ENCODE measurements around the gene KCNJ9. TPM values are rescaled to one million over a fixed set of nuclear protein-coding genes. Genes with fewer than 3 reads are reported as not detected.

KCNJ9 gene
- total and polyA plus RNA-seq, 2 donors (not counting 1 experiment from before 2014, with no cell fraction given): not detected

- WGBS (ENCODE audit: insufficient coverage): 93% methylated on average over 7 of the region's 8 CpGs
- peaks cover 0 to 15% (median 5%) of the 10 kb centered on the region in 4 experiments for H3K27me3 ChIP-seq (replicated peaks in 1 of 4; ENCODE audit: control extremely low read depth in 1 of 4, control insufficient read depth in 3 of 4, insufficient read depth in 4 of 4, low read length in 3 of 4)
- H3K79me2 ChIP-seq (ENCODE audit: control insufficient read depth, insufficient read depth, low read length): no peaks in the 10 kb centered on the region
- no peak overlapping the region for H3K4me3 Mint-ChIP-seq
- no peak overlapping the region for H3K4me3 ChIP-seq (ENCODE audit: control extremely low read depth in 1 of 5, extremely low read depth in 1 of 5, insufficient read depth in 1 of 5, low read depth in 2 of 5, low read length in 4 of 5)
- no peaks in the 10 kb centered on the region for H3K4me1 Mint-ChIP-seq
- no peak for TF ChIP-seq EZH2 (IDR thresholded peaks at IDR 0.05; ENCODE audit: borderline replicate concordance, insufficient read depth, low read depth, low read length, poor library complexity, severe bottlenecking)
- no peak for TF ChIP-seq CTCF (IDR thresholded peaks at IDR 0.05)
- no peak overlapping the region for H3K27ac Mint-ChIP-seq
- no peak overlapping the region for H3K4me2 ChIP-seq (replicated peaks; ENCODE audit: low read depth, low read length, poor library complexity, severe bottlenecking)
- H3K9me3 ChIP-seq (ENCODE audit: control extremely low read depth in 1 of 3, control insufficient read depth in 2 of 3, insufficient read depth in 1 of 3, low read length in 2 of 3): no peaks in the 10 kb centered on the region
- POLR2A ChIA-PET: no interaction called here
- ATAC-seq (ENCODE audit: low read depth): no peak
- H3K36me3 ChIP-seq (replicated peaks in 1 of 2; ENCODE audit: control extremely low read depth in 1 of 2, control insufficient read depth in 1 of 2, extremely low read depth in 1 of 2, insufficient read depth in 2 of 2, low read length in 1 of 2): no peaks in the 10 kb centered on the region
- no peak for DNase-seq
- no peaks in the 10 kb centered on the region for H4K20me1 ChIP-seq (ENCODE audit: control insufficient read depth, insufficient read depth, low read length, poor library complexity, severe bottlenecking)
- no peak overlapping the region for H3K9ac ChIP-seq (ENCODE audit: low read length)
- H3K27ac ChIP-seq (ENCODE audit: low read length in 2 of 2): no peak overlapping the region
- CTCF ChIA-PET: no interaction called here
- intact Hi-C loops (cut with micrococcal nuclease): no loop called here
- no peaks in the 10 kb centered on the region for H3K4me1 ChIP-seq (ENCODE audit: control insufficient read depth in 2 of 2, insufficient read depth in 2 of 2, low read length in 2 of 2)
- H2AFZ ChIP-seq (ENCODE audit: insufficient read depth, low read depth, low read length, poor library complexity, severe bottlenecking): no peak overlapping the region
- peaks cover 45% of the 10 kb centered on the region for H3K27me3 Mint-ChIP-seq
- no peaks in the 10 kb centered on the region for H3K9me3 Mint-ChIP-seq (ENCODE audit: insufficient read depth)
Observed at GRCh38 chr1:160137216-160137862, 56.0 kb downstream of the KCNJ9 start.

GRCh38 chr1:160139840-160140239 lies 58.5 kb downstream of the KCNJ9 start:
- ATAC-seq (ENCODE audit: low read depth): no peak
- TF ChIP-seq EZH2 (IDR thresholded peaks at IDR 0.05; ENCODE audit: borderline replicate concordance, insufficient read depth, low read depth, low read length, poor library complexity, severe bottlenecking) (no peak), CTCF (IDR thresholded peaks at IDR 0.05) (no peak)
- H3K36me3 ChIP-seq (replicated peaks in 1 of 2; ENCODE audit: control extremely low read depth in 1 of 2, control insufficient read depth in 1 of 2, extremely low read depth in 1 of 2, insufficient read depth in 2 of 2, low read length in 1 of 2): no peaks in the 10 kb centered on the region
- H3K4me1 ChIP-seq (ENCODE audit: control insufficient read depth in 2 of 2, insufficient read depth in 2 of 2, low read length in 2 of 2): no peaks in the 10 kb centered on the region
- no peak for DNase-seq
- no peak overlapping the region for H3K4me3 ChIP-seq (ENCODE audit: control extremely low read depth in 1 of 5, extremely low read depth in 1 of 5, insufficient read depth in 1 of 5, low read depth in 2 of 5, low read length in 4 of 5)
- intact Hi-C loops (cut with micrococcal nuclease): no loop called here
- Mint-ChIP-seq H3K4me1 (no peaks in the 10 kb centered on the region), H3K27me3 (peaks cover 50% of the 10 kb centered on the region), H3K9me3 (ENCODE audit: insufficient read depth) (no peaks in the 10 kb centered on the region), H3K27ac (no peak overlapping the region), H3K4me3 (no peak overlapping the region)
- H3K9me3 ChIP-seq (ENCODE audit: control extremely low read depth in 1 of 3, control insufficient read depth in 2 of 3, insufficient read depth in 1 of 3, low read length in 2 of 3): no peaks in the 10 kb centered on the region
- H4K20me1 ChIP-seq (ENCODE audit: control insufficient read depth, insufficient read depth, low read length, poor library complexity, severe bottlenecking): no peaks in the 10 kb centered on the region
- no peak overlapping the region for H3K27ac ChIP-seq (ENCODE audit: low read length in 2 of 2)
- no peaks in the 10 kb centered on the region for H3K79me2 ChIP-seq (ENCODE audit: control insufficient read depth, insufficient read depth, low read length)
- H3K27me3 ChIP-seq (replicated peaks in 1 of 4; ENCODE audit: control extremely low read depth in 1 of 4, control insufficient read depth in 3 of 4, insufficient read depth in 4 of 4, low read length in 3 of 4): peaks cover 0 to 13% (median 5%) of the 10 kb centered on the region in 4 experiments
- 89% methylated on average over 5 of the region's 8 CpGs for WGBS (ENCODE audit: insufficient coverage)
- no peak overlapping the region for H2AFZ ChIP-seq (ENCODE audit: insufficient read depth, low read depth, low read length, poor library complexity, severe bottlenecking)
- no peak overlapping the region for H3K4me2 ChIP-seq (replicated peaks; ENCODE audit: low read depth, low read length, poor library complexity, severe bottlenecking)
- ChIA-PET CTCF (no interaction called here), POLR2A (no interaction called here)
- no peak overlapping the region for H3K9ac ChIP-seq (ENCODE audit: low read length)
